Measurements from ENCODE around the gene LKAAEAR1. TPM values are rescaled to one million over a fixed set of nuclear protein-coding genes. Genes with fewer than 3 reads are reported as not detected.

The LKAAEAR1 gene
- total and polyA plus RNA-seq, 2 of the 13 experiments (the other 11 are each of a cell fraction or from before 2014, with no cell fraction given): not detected

DNA sequence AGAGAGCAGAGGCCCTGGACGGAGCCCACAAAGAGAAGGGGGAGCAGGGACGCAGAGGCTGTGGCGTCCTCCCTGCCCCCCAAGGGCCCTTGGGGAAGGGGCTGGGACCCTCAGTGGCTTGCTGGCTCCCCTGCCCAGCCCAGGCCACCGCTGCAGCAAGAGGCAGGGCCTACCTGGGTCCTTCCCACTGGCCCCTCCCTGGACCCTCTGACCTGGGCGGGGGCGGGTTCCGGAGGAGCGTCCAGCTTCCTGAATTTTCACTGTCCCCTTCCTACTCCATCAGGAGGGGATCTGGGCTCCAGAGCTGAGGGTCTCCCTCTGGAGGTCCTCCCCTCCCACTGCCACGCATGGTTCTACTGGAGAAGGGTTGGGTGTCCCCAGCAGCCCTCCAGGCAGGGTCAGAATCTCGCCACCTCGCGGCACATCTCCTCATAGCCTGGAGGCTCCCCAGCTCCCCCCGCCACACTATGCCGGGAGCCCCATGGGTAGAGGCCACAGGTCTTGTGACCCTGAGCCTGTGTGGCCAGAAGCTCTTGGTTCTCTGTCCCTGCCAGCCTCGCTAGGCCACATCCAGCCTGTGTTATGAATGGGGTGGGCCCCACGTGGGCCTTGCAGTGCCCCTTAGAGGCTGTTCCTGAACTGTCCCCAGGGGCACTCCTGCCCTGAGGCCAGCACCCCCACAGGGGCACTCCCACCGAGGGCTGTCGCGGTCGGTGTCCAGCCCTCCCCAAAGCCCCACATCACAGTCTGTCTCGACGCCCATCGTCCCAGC lies 33.8 kb downstream of the LKAAEAR1 start (continued):
- TF ChIP-seq TFE3 (CRISPR knock-in tag; IDR thresholded peaks at IDR 0.05) (peak; percentile 97), ZSCAN30 (CRISPR knock-in tag; IDR thresholded peaks at IDR 0.05) (no peak; the same call in 1 of the 2 replicates), KDM2A (CRISPR knock-in tag; IDR thresholded peaks at IDR 0.05; ENCODE audit: borderline replicate concordance, low read depth) (no peak; the same call in 1 of the 2 replicates), POLR2A (IDR thresholded peaks at IDR 0.05; ENCODE audit: insufficient read depth in 1 of 2, low read depth in 2 of 2, low read length in 2 of 2) (peak in 1 of 2 experiments; percentile 48; a peak in 1 of 4 replicates), ZBTB3 (CRISPR knock-in tag; IDR thresholded peaks at IDR 0.05; ENCODE audit: borderline replicate concordance, low read depth) (no peak), ZNF605 (CRISPR knock-in tag; IDR thresholded peaks at IDR 0.05) (peak; percentile 54; the same call in 1 of the 2 replicates), ZNF547 (CRISPR knock-in tag; IDR thresholded peaks at IDR 0.05) (peak; percentile 75; the same call in 1 of the 2 replicates), ZFP91 (CRISPR knock-in tag; IDR thresholded peaks at IDR 0.05; ENCODE audit: borderline replicate concordance) (peak; percentile 86), RFXAP (CRISPR knock-in tag; IDR thresholded peaks at IDR 0.05; ENCODE audit: borderline replicate concordance) (peak; percentile 67; the same call in 1 of the 2 replicates), ZBED4 (CRISPR knock-in tag; IDR thresholded peaks at IDR 0.05; ENCODE audit: borderline replicate concordance) (no peak), ELF1 (CRISPR knock-in tag; IDR thresholded peaks at IDR 0.05) (peak; percentile 62), NCOR1 (IDR thresholded peaks at IDR 0.05; ENCODE audit: borderline replicate concordance, low read length) (peak; percentile 32; the same call in 1 of the 2 replicates), ZNF543 (CRISPR knock-in tag; IDR thresholded peaks at IDR 0.05) (0 out of 2 replicates have a peak, but pooled peaks have one; percentile 6), RBM39 (IDR thresholded peaks at IDR 0.05; ENCODE audit: low read depth, low read length, poor library complexity, severe bottlenecking) (no peak), EEA1 (CRISPR knock-in tag; IDR thresholded peaks at IDR 0.05; ENCODE audit: borderline replicate concordance) (peak; percentile 54; the same call in 1 of the 2 replicates), ZNF7 (CRISPR knock-in tag; IDR thresholded peaks at IDR 0.05) (peak; percentile 7; the same call in 1 of the 2 replicates), FOXP1 (IDR thresholded peaks at IDR 0.05) (no peak), FOXP1 (CRISPR knock-in tag; IDR thresholded peaks at IDR 0.05) (no peak), CAMTA2 (CRISPR knock-in tag; IDR thresholded peaks at IDR 0.05; ENCODE audit: borderline replicate concordance) (no peak), ZNF138 (CRISPR knock-in tag; IDR thresholded peaks at IDR 0.05; ENCODE audit: low read depth) (peak; percentile 85; the same call in 1 of the 2 replicates), ZSCAN29 (CRISPR knock-in tag; conservative IDR thresholded peaks at IDR 0.05) (peak; percentile 55; the same call in 1 of the 2 replicates), GABPA (IDR thresholded peaks at IDR 0.05; ENCODE audit: low read depth, low read length) (no peak), GABPA (CRISPR knock-in tag; IDR thresholded peaks at IDR 0.05; ENCODE audit: low read depth) (peak; percentile 67)

Measured in HepG2 (cell line).